HCT116 (cell line): ENCODE measurements around the gene TMED7.

Source experiments
- POLR2A ChIP-seq: IDR thresholded peaks from 2 replicates; pipeline ENCODE4 v1.7.0; 2011; ENCODE audit warnings: borderline replicate concordance; ENCODE audit not compliant: insufficient read depth, insufficient read length; ENCODE audit errors: extremely low read depth
- POLR2AphosphoS5 ChIP-seq: IDR thresholded peaks from 2 replicates; pipeline ENCODE4 v1.6.1; 2011; ENCODE audit warnings: mild to moderate bottlenecking, low read depth, low read length, moderate library complexity
- REST ChIP-seq: IDR thresholded peaks from 2 replicates; pipeline ENCODE4 v1.6.1; 2012; ENCODE audit warnings: low read depth

- TF ChIP-seq POLR2A, result no peak
- no peak for TF ChIP-seq REST
- no peak for TF ChIP-seq POLR2AphosphoS5
Measured at GRCh38 chr5:115657881-115658233, 32.0 kb upstream of the TMED7 start.
